HG02870 (cell line): ENCODE data around the gene ASRGL1.

Experiments used
- ATAC-seq: cut with Tn5 transposase; IDR thresholded peaks from one replicate; pipeline ENCODE4 v1.9.1; 2021; ENCODE audit warnings: mild to moderate bottlenecking, moderate library complexity; ENCODE audit not compliant: unreplicated experiment

Gene ASRGL1

DNA sequence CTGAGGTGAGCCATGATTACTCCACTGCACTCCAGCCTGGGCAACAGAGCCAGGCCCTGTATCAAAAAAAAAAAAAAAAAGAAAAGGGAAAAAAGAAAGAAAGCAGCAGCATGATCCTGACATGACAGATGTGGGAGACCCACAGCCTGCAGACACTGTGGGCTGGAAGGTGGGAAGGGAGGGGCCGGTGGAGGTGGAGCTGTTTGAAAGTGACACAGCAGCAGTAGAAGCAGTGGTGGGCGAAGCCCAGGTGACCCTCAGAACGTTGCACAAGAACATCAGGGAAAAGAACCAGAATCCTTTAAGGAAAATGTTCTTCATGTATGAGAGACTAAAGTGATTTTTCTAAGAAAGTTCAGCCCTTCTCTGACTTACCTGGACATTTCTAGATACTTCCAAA, 55.3 kb downstream of the ASRGL1 start:
- ATAC-seq = no peak

GRCh38 chr11:62393061-62393611, 55.9 kb downstream of the ASRGL1 start:
- ATAC-seq = no peak

GRCh38 chr11:62393735-62394134, 56.5 kb downstream of the ASRGL1 start:
- ATAC-seq = no peak

GRCh38 chr11:62394825-62395538, 57.7 kb downstream of the ASRGL1 start:
- ATAC-seq = no peak

DNA sequence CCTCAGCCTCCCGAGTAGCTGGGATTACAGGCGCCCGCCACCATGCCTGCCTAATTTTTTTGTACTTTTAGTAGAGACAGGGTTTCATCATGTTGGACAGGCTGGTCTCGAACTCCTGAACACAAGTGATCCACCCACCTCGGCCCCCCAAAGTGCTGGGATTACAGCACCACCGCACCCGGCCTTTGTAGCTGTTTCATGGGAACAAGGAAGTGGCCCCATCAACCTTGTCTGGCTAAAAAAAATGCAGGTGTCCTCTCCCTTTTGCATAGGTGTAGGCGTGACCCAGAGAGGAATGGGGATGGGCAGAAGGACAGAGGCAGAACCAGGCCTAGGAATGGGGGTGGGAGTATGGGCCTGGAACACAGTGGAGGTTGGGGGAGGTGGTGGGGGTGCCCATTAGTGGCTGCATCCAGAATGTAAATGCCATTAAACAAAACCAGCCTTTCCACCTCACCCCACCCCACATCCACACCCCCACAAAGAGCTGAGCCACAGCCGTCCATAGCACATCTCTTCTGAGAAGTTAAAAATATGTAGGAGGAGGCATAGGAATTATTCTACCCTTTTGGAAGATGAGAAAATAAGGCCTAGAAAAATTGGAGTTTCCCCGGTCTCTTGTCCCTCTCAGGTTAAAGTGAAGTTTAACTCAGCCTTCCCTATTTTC, 58.8 kb downstream of the ASRGL1 start:
- no peak for ATAC-seq

GRCh38 chr11:62398011-62398994, 61.1 kb downstream of the ASRGL1 start:
- ATAC-seq = no peak

DNA sequence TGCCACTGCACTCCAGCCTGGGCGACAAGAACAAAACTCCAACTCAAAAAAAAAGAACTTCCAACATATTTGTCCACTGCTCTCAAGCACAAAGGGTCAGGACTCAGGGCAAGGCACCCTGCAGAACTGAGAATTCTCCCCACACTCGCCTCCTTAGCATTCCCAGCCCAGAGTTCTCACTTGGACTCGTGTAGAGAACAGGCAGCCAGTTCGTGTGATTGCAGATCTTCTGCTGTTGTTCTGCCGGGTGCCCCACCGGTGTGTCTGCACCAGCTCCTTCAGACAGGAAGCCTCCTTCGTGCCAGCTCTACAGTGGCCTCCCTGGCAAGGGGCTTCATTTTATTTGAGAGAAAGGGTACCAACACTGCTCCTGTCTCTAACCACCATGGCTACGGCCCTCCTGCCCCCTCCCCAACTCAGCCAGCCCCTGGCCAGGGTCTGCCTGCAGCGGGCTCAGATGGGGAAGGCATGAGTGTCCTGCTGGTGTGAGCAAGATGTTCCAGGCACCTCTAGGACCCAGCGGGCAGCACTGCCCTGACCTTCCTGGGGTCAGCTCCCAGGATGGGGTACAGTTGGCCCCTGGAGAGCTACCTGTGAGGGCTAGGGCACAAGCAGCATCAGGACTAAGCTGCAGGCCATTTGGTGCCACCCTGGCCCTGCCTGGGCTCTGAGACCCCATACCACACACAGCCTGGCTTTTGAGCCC, 62.1 kb downstream of the ASRGL1 start:
- ATAC-seq = no peak

DNA sequence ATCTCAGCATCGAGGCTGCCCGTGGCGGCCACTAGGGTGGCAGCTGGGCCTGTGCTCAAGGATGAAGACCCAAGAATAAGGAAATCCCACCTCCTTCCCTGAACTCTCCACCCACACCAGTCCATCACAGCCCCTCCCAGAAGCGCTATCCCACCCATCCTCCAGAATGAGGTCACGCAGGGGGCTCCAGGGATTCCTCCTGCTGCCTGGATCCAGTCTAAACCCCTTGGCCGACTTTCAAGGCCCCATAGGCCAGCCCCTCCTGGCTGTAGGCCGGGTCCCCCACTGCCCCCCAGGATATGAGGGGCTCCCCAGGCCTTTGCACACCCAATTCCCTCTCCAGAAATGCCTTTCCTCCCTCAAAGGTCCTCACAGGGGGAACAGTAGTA, 62.6 kb downstream of the ASRGL1 start:
- no peak for ATAC-seq

GRCh38 chr11:62400281-62400680, 63.0 kb downstream of the ASRGL1 start:
- ATAC-seq = no peak

DNA sequence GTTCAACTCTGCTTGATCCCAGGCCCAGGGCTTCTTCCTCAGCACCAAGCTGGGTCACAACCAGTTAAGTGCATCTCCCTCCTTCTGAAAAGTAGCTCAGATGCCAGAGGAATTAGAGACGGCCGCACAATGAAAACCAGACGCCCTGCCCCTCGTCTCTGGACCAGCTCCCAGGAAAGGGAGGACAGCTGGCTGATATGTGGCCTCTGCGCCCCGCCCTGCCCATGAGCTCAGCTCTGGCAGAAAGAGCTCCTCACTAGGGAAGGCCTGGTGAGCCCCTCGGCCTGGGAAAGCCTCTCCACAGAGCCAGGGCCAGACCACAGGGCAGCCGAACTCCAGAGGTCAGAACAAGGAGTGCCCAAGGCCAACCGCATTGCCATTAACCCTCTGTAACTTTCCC, 63.5 kb downstream of the ASRGL1 start:
- no peak for ATAC-seq

DNA sequence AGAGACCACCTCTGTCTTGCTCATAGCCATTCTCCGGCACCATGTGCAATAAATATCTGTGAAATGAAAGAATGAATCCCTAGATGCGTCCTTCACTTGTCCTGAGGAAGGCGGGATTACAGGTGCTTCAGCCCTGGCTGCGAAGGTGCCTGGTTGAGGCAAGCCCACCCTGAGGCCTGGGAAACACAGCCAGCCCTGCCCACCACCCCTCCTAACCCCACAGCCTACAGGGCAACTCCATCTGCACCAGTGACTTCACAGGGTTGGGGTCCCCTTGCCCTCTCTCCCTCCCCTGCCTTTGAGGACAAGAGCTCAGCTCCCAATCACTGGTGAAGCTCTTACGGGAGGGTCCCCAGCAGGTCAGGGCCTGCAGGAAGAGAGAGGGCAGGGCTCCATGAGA, 64.1 kb downstream of the ASRGL1 start:
- ATAC-seq = no peak

DNA sequence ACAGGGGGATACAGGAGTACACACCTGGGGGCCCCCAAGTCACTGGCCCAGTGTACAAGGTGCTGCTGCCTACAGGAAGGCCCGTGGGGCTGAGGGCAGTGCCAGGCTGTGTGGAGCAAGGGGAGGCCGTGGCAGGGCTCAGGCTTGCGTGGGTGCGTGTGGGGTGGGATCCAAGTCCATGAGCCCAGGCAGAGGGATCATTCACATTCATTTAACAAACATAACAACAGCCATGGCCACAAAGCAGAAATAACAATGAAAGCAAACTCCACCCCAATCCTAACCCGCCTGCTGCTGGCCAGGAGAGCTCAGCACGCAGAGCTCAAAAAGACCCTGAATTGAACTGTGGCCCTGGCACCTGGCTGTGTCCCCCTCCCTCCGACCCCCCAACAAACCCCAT, 64.6 kb downstream of the ASRGL1 start:
- no peak for ATAC-seq

DNA sequence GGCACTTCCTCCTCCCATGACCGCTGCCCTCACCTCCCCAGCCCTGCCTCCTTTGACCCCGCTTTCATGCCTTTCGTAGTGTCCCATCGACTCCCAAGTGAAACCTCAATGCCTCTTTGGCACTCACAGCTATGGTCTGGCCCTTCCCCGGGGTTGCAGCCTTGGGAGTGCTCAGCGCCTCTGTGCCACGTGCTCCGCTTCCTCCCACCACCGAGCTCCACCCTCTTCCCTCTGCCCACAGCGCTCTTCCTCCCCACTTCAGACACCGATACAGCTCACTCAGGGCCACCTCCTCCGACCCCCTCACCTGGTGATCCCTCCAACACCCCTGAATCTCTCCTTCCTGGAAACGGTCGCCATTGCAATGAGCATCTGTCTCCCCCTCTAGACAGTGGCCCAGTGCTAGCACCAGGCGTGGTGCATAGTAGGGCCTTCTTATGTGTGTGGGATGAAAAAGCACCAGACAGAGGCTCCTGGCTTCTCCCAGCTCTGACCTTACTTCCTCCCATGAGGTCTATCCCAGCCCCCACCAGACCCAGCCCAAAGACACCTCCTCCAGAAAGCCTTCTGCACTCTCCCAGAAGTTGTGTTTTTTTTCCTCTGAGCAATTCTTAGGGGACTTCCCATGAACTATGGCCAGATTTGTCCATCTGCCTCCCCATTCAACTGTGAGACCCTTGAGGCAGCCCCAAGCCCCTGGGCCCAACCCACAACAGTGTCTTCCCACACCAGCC, 65.1 kb downstream of the ASRGL1 start:
- no peak for ATAC-seq

- ATAC-seq = no peak
Measured at GRCh38 chr11:62402960-62403730, 65.9 kb downstream of the ASRGL1 start.

GRCh38 chr11:62404435-62404834, 67.2 kb downstream of the ASRGL1 start:
- no peak for ATAC-seq

DNA sequence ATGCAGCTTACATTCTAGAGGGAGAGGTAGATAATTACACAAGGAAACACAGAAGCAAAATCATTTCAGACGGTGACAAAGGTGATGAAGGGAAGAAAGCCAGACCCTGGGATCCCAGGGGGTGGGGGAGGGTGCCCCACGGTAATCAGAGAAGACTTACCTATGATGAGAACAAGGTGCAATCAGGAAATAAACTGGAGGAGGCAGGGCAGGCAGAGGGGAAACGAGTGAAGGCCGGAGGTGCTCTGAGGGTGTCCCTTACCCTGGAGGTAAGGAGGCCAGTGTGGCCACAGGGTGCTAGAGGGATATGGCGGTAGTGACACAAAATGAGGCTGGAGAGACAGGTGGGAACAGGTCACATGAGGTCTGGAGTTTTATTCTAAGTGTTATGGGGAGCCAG, 67.7 kb downstream of the ASRGL1 start:
- ATAC-seq = no peak

DNA sequence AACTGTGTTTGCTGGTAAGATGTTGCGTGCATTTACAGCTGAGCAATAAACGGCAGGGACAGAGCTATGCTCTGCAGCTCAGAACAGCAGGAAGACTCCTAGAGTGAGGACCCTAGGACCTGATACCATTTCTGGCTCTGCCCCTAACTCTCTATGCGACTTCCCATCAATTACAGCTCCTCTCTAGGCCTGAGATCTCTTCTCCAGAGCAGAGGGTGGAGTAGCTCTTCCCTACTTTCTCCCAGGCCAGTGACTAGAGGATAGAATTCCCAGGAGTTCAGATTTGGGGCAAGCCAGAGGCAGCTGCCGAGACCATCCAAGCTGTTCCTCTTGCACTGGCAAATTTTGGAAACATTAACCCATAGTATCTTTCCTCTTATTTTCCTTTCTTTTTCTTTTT, 68.8 kb downstream of the ASRGL1 start:
- ATAC-seq = no peak

DNA sequence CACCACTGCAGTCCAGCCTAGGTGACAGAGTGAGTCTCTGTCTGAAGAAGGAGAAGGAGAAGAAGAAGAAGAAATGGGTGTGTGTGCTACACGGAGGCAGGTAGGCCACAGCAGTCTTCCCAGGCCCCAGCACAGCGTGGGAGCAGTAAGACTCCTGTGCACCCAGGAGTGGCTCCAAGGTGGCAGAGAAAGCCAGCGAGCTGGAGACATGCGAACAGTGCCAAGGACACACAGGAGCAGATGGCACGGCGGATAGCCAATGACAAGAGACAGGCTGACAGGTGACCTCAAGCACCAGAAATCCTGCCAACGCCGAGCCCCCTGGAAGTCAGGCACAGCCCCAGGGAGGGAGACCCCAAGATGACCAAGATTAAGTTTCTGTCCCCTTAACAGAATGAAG, 72.6 kb downstream of the ASRGL1 start:
- ATAC-seq = no peak

DNA sequence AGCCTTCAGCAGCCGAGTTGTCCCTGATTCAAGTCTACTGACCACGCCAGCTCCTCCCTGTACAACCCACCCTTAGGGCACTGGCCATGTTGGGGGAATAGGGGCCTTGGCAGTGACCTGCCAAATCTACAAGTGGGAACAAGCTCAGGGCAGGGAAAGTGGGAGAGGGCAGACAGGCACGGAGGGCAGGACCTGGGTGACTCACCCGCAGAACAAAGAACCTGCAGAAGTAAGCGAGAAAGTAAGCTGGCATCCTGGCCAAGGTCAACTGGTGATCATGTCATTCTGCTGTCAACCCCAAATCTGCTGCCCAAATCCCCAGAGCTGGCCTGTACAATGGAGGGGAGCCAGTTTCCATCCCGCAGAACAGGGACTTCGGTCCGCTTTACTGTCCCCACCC, 73.7 kb downstream of the ASRGL1 start:
- no peak for ATAC-seq
